H9 (cell line): ENCODE measurements around the gene PGM2. TPM values are rescaled to one million over a fixed set of nuclear protein-coding genes. Genes with fewer than 3 reads are reported as not detected.

Source experiments
- DNase-seq: peaks from one replicate; pipeline ENCODE4 v3.0.0-alpha.2; 2017
- H2AFZ ChIP-seq: one replicate; pipeline ENCODE4 v1.6.1; 2013; ENCODE audit warnings: mild to moderate bottlenecking, low read length, control low read depth, moderate library complexity
- H2AK5ac ChIP-seq: 2 replicates; pipeline ENCODE4 v1.6.1; 2013; ENCODE audit warnings: low read length, control low read depth, mixed read lengths; ENCODE audit not compliant: insufficient read length
- H2BK120ac ChIP-seq: one replicate; pipeline ENCODE4 v1.6.1; 2013; ENCODE audit warnings: low read depth, mild to moderate bottlenecking, low read length, control low read depth, inconsistent platforms; ENCODE audit not compliant: poor library complexity, severe bottlenecking
- H2BK12ac ChIP-seq: 2 replicates; pipeline ENCODE4 v1.6.1; 2013; ENCODE audit warnings: low read length, control low read depth, mixed read lengths, low read depth; ENCODE audit not compliant: insufficient read length
- H2BK15ac ChIP-seq: 2 replicates; pipeline ENCODE4 v1.6.1; 2013; ENCODE audit warnings: low read depth, low read length, control low read depth
- H2BK20ac ChIP-seq: one replicate; pipeline ENCODE4 v1.6.1; 2013; ENCODE audit warnings: low read depth, mild to moderate bottlenecking, low read length, control low read depth, inconsistent platforms; ENCODE audit not compliant: poor library complexity, severe bottlenecking
- H2BK5ac ChIP-seq: 2 replicates; pipeline ENCODE4 v1.6.1; 2013; ENCODE audit warnings: low read length, control low read depth, mixed read lengths; ENCODE audit not compliant: insufficient read length
- H3K14ac ChIP-seq: 2 replicates; pipeline ENCODE4 v1.6.1; 2013; ENCODE audit warnings: low read length, control low read depth; ENCODE audit not compliant: insufficient read depth
- H3K18ac ChIP-seq: 2 replicates; pipeline ENCODE4 v1.6.1; 2013; ENCODE audit warnings: low read depth, mild to moderate bottlenecking, mixed read lengths, low read length, control low read depth; ENCODE audit not compliant: insufficient read length
- H3K23ac ChIP-seq: 2 replicates; pipeline ENCODE4 v1.6.1; 2013; ENCODE audit warnings: low read length, control low read depth, mixed read lengths, low read depth; ENCODE audit not compliant: insufficient read length
- H3K23me2 ChIP-seq: 2 replicates; pipeline ENCODE4 v1.6.1; 2013; ENCODE audit warnings: low read depth, mild to moderate bottlenecking, mixed read lengths, low read length, control low read depth; ENCODE audit not compliant: insufficient read length, poor library complexity, severe bottlenecking
- H3K27ac ChIP-seq: 2 replicates; pipeline ENCODE4 v1.5.1; 2013; ENCODE audit warnings: low read length, control low read depth, mixed read lengths, low read depth; ENCODE audit not compliant: insufficient read length
- H3K27me3 ChIP-seq: 2 replicates; pipeline ENCODE4 v1.6.1; 2013; ENCODE audit warnings: low read length, control low read depth, inconsistent platforms; ENCODE audit not compliant: insufficient read depth
- H3K4ac ChIP-seq: 2 replicates; pipeline ENCODE4 v1.6.1; 2013; ENCODE audit warnings: low read depth, mild to moderate bottlenecking, control low read depth, inconsistent platforms, low read length, moderate library complexity
- H3K4me1 ChIP-seq: 2 replicates; pipeline ENCODE4 v1.6.1; 2013; ENCODE audit warnings: low read length, control low read depth, inconsistent platforms; ENCODE audit not compliant: insufficient read depth
- H3K4me2 ChIP-seq: 2 replicates; pipeline ENCODE4 v1.6.1; 2013; ENCODE audit warnings: low read length, control low read depth, mixed read lengths; ENCODE audit not compliant: insufficient read length, insufficient read depth
- H3K56ac ChIP-seq: 2 replicates; pipeline ENCODE4 v1.6.1; 2013; ENCODE audit warnings: low read depth, mild to moderate bottlenecking, mixed read lengths, low read length, control low read depth; ENCODE audit not compliant: insufficient read length
- H3K79me1 ChIP-seq: 2 replicates; pipeline ENCODE4 v1.6.1; 2013; ENCODE audit warnings: low read depth, mild to moderate bottlenecking, moderate library complexity, low read length, control low read depth, inconsistent platforms; ENCODE audit not compliant: insufficient read depth, poor library complexity, severe bottlenecking
- H3K79me2 ChIP-seq: 2 replicates; pipeline ENCODE4 v1.6.1; 2013; ENCODE audit warnings: low read length, control low read depth, inconsistent platforms; ENCODE audit not compliant: insufficient read depth
- H3K9ac ChIP-seq: 2 replicates; pipeline ENCODE4 v1.6.1; 2013; ENCODE audit warnings: low read length, control low read depth, mixed read lengths; ENCODE audit not compliant: insufficient read length; ENCODE audit errors: extremely low read depth
- H3K9me3 ChIP-seq: one replicate; pipeline ENCODE4 v1.6.1; 2013; ENCODE audit warnings: low read depth, low read length, inconsistent platforms; ENCODE audit not compliant: control insufficient read depth
- H3T11ph ChIP-seq: one replicate; pipeline ENCODE4 v1.6.1; 2013; ENCODE audit warnings: mild to moderate bottlenecking, low read length, control low read depth, inconsistent platforms
- H4K20me1 ChIP-seq: one replicate; pipeline ENCODE4 v1.6.1; 2013; ENCODE audit not compliant: control insufficient read depth, insufficient read length, insufficient read depth
- H4K5ac ChIP-seq: 2 replicates; pipeline ENCODE4 v1.6.1; 2013; ENCODE audit warnings: low read depth, mild to moderate bottlenecking, mixed read lengths, low read length, control low read depth; ENCODE audit not compliant: insufficient read length
- H4K8ac ChIP-seq: replicated peaks from 2 replicates; pipeline ENCODE4 v1.6.1; 2013; ENCODE audit warnings: low read length, control low read depth, mixed read lengths, low read depth; ENCODE audit not compliant: insufficient read length
- H4K91ac ChIP-seq: 2 replicates; pipeline ENCODE4 v1.6.1; 2013; ENCODE audit warnings: low read depth, mild to moderate bottlenecking, moderate library complexity, mixed read lengths, low read length, control low read depth; ENCODE audit not compliant: insufficient read length
- H3K27ac Mint-ChIP-seq, 3 experiments: 2 replicates in 2 of 3; 3 replicates in 1 of 3; pipeline ENCODE4 v1.8.0; 2020 to 2021; ENCODE audit warnings: mixed read lengths in 3 of 3, mild to moderate bottlenecking in 1 of 3, moderate library complexity in 1 of 3
- H3K27me3 Mint-ChIP-seq: 2 replicates; pipeline ENCODE4 v1.8.0; 2021; ENCODE audit warnings: low read depth, mild to moderate bottlenecking, moderate library complexity, mixed read lengths
- H3K36me3 Mint-ChIP-seq, 3 experiments: 2 replicates in 2 of 3; 3 replicates in 1 of 3; pipeline ENCODE4 v1.8.0; 2020 to 2021; ENCODE audit warnings: low read depth in 3 of 3, mixed read lengths in 3 of 3; ENCODE audit not compliant: insufficient read depth in 1 of 3
- H3K4me1 Mint-ChIP-seq, 2 experiments: 2 replicates each; pipeline ENCODE4 v1.8.0; 2020; ENCODE audit warnings: mixed read lengths in 2 of 2
- H3K4me3 Mint-ChIP-seq, 2 experiments: 2 replicates in 1 of 2; 3 replicates in 1 of 2; pipeline ENCODE4 v1.8.0; 2020 to 2021; ENCODE audit warnings: mild to moderate bottlenecking in 2 of 2, mixed read lengths in 2 of 2, moderate library complexity in 1 of 2
- H3K9me3 Mint-ChIP-seq, 2 experiments: 2 replicates in 1 of 2; 3 replicates in 1 of 2; pipeline ENCODE4 v1.8.0; 2020; ENCODE audit warnings: mild to moderate bottlenecking in 2 of 2, mixed read lengths in 2 of 2, moderate library complexity in 1 of 2
- CTCF ChIP-seq: fragments of 200-600 bp; sonication (generic); conservative IDR thresholded peaks from 3 replicates; pipeline ENCODE4 v1.8.0; 2021; ENCODE audit warnings: antibody characterized with exemption, mild to moderate bottlenecking
- WGBS: extraction: QIAGEN DNeasy Blood & Tissue Kit; methylation state at CpG from one replicate; pipeline ENCODE4 v1.1.7; 2013; ENCODE audit warnings: missing lambda C conversion rate, low lambda C conversion rate, mixed read lengths; ENCODE audit not compliant: insufficient read length; ENCODE audit errors: extremely low coverage; 5-methylcytosine and 5-hydroxymethylcytosine counted together
- total RNA-seq: library from RNA; stranded (reverse); gene quantifications from 2 replicates; pipeline ENCODE4 v1.2.1, GENCODE V29; 2021

The PGM2 gene
- total RNA-seq, 1 experiment from 2014 or later: 26.6 TPM

- peaks cover 81% of the 10 kb centered on the region for H3K27me3 Mint-ChIP-seq
- no peak within 1 kb of the TSS for H3K27ac Mint-ChIP-seq
- H3K4me2 ChIP-seq: peak within 1 kb of the TSS; percentile 71
- H3K9me3 Mint-ChIP-seq: no peaks in the 10 kb centered on the region; a peak in 1 of 5 replicates
- no peak within 1 kb of the TSS for H2BK5ac ChIP-seq
- no peak within 1 kb of the TSS for H2BK120ac ChIP-seq
- no peaks in the 10 kb centered on the region for H3K9me3 ChIP-seq
- H3K79me2 ChIP-seq: no peaks in the 10 kb centered on the region
- H3K9ac ChIP-seq: no peak within 1 kb of the TSS
- no peak within 1 kb of the TSS for H4K8ac ChIP-seq
- no peak within 1 kb of the TSS for H2BK15ac ChIP-seq
- H3K36me3 Mint-ChIP-seq: no peaks in the 10 kb centered on the region; a peak in 1 of 7 replicates
- H3K79me1 ChIP-seq: no peaks in the 10 kb centered on the region
- no peak within 1 kb of the TSS for H2AFZ ChIP-seq
- H3K4me1 Mint-ChIP-seq: peaks cover 11 to 12% of the 10 kb centered on the region in 2 experiments
- peak; percentile 44 for DNase-seq
- WGBS: no CpG with 5 or more reads among the region's 43 CpGs
- no peak within 1 kb of the TSS for H3K23ac ChIP-seq
- peaks cover 9% of the 10 kb centered on the region for H3K23me2 ChIP-seq
- H3K56ac ChIP-seq: no peak within 1 kb of the TSS
- no peak within 1 kb of the TSS for H3K27ac ChIP-seq
- no peak within 1 kb of the TSS for H4K91ac ChIP-seq
- no peak within 1 kb of the TSS; the same call in 1 of the 2 replicates for H3K14ac ChIP-seq
- peaks cover 15% of the 10 kb centered on the region for H3K27me3 ChIP-seq
- H4K20me1 ChIP-seq: no peaks in the 10 kb centered on the region
- no peak within 1 kb of the TSS for H2BK12ac ChIP-seq
- H3K4me1 ChIP-seq: no peaks in the 10 kb centered on the region
- H2BK20ac ChIP-seq: no peak within 1 kb of the TSS
- H3T11ph ChIP-seq: no peak within 1 kb of the TSS
- H3K4me3 Mint-ChIP-seq: peak within 1 kb of the TSS; percentile 66 to 87
- H4K5ac ChIP-seq: no peak within 1 kb of the TSS
- H3K18ac ChIP-seq: peak within 1 kb of the TSS; percentile 21
- no peak for TF ChIP-seq CTCF
- H3K4ac ChIP-seq: no peak within 1 kb of the TSS
- no peak within 1 kb of the TSS for H2AK5ac ChIP-seq
Measured at GRCh38 chr4:37890801-37891259, 64.3 kb downstream of the PGM2 start, which contains the start of gene TBC1D1. Gene TBC1D1 (plus strand): TSS chr4:37891084. CDS start chr4:37902096, 11,012 bp downstream.
